Activated CD8-positive, alpha-beta memory T cell treated with anti-CD3 and anti-CD28 coated beads, Interleukin-2, amount 50 U/mL, for 24 hours (primary cell): ENCODE results near the gene TOMM40L.
"Not testable (repeated sequence)": the region's sequence is repeated elsewhere in the genome, so short reads cannot be mapped to it uniquely, and the experiment has no call there.

Experiments used
- DNase-seq: peaks from one replicate; pipeline ENCODE4 v3.0.0-alpha.2; 2020; ENCODE audit errors: extremely low read depth

The TOMM40L gene

GRCh38 chr1:161222175-161223019 is 3.5 kb upstream of the TOMM40L start:
- DNase-seq: no peak

GRCh38 chr1:161223805-161224694 is 1.8 kb upstream of the TOMM40L start:
- no peak for DNase-seq

- not testable (repeated sequence) for DNase-seq
These were observed 1.2 kb upstream of the TOMM40L start for GRCh38 chr1:161224695-161225087.

GRCh38 chr1:161225178-161225533 is 704 bp upstream of the TOMM40L start:
- no peak for DNase-seq

GRCh38 chr1:161226320-161226711 is 456 bp downstream of the TOMM40L start:
- DNase-seq: no peak

- DNase-seq: no peak
These were observed 899 bp downstream of the TOMM40L start for GRCh38 chr1:161226759-161227158.

- DNase-seq: peak; percentile 80
These were observed 1.5 kb downstream of the TOMM40L start for GRCh38 chr1:161227196-161227871.

GRCh38 chr1:161228032-161228431 is 2.2 kb downstream of the TOMM40L start:
- no peak for DNase-seq

- DNase-seq: no peak
These were observed 4.0 kb downstream of the TOMM40L start for GRCh38 chr1:161229896-161230295.

- no peak for DNase-seq
These were observed 4.9 kb downstream of the TOMM40L start for GRCh38 chr1:161230762-161231161.

- no peak for DNase-seq
These were observed 7.2 kb downstream of the TOMM40L start for GRCh38 chr1:161233102-161233501.

GRCh38 chr1:161235957-161236775 is 10.3 kb downstream of the TOMM40L start:
- no peak for DNase-seq

- DNase-seq: no peak
These were observed 12.2 kb downstream of the TOMM40L start, which contains the start of gene NR1I3 for GRCh38 chr1:161238039-161238473. Gene NR1I3 (minus strand): TSS chr1:161238203. CDS start chr1:161236565, 1,638 bp downstream.

GRCh38 chr1:161241682-161242081 is 15.8 kb downstream of the TOMM40L start:
- DNase-seq: no peak

- no peak for DNase-seq
These were observed 16.5 kb downstream of the TOMM40L start for GRCh38 chr1:161242313-161242712.

- DNase-seq: no peak
These were observed 19.0 kb downstream of the TOMM40L start for GRCh38 chr1:161244888-161245287.

- not testable (repeated sequence) for DNase-seq
These were observed 24.2 kb downstream of the TOMM40L start for GRCh38 chr1:161250100-161250499.

- no peak for DNase-seq
These were observed 25.0 kb downstream of the TOMM40L start for GRCh38 chr1:161250829-161251228.

GRCh38 chr1:161251579-161251978 is 25.7 kb downstream of the TOMM40L start:
- no peak for DNase-seq

- not testable (repeated sequence) for DNase-seq
These were observed 29.4 kb downstream of the TOMM40L start for GRCh38 chr1:161255302-161255701.

- DNase-seq: not testable (repeated sequence)
These were observed 30.2 kb downstream of the TOMM40L start for GRCh38 chr1:161255955-161256520.
